ENCODE data around the gene SMOC2.
"Not testable (repeated sequence)": the region's sequence is repeated elsewhere in the genome, so short reads cannot be mapped to it uniquely, and the experiment has no call there.

The SMOC2 gene

GRCh38 chr6:168678588-168678987 is 237.6 kb downstream of the SMOC2 start:
- no peak for DNase-seq (ENCODE audit: low read depth in 2 of 2)

GRCh38 chr6:168681748-168682147 is 240.8 kb downstream of the SMOC2 start:
- DNase-seq (ENCODE audit: low read depth in 2 of 2): no peak

GRCh38 chr6:168683621-168684020 is 242.6 kb downstream of the SMOC2 start:
- DNase-seq (ENCODE audit: low read depth in 2 of 2): no peak

- no peak for DNase-seq (ENCODE audit: low read depth in 2 of 2)
These were observed 243.5 kb downstream of the SMOC2 start for GRCh38 chr6:168684471-168684870.

GRCh38 chr6:168684906-168685305 is 243.9 kb downstream of the SMOC2 start:
- no peak for DNase-seq (ENCODE audit: low read depth in 2 of 2)

- DNase-seq (ENCODE audit: low read depth in 2 of 2): no peak
These were observed 245.2 kb downstream of the SMOC2 start for GRCh38 chr6:168686029-168686738.

GRCh38 chr6:168686831-168687730 is 246.1 kb downstream of the SMOC2 start:
- DNase-seq (ENCODE audit: low read depth in 2 of 2): no peak

GRCh38 chr6:168690271-168690670 is 249.3 kb downstream of the SMOC2 start:
- no peak for DNase-seq (ENCODE audit: low read depth in 2 of 2)

GRCh38 chr6:168691774-168692173 is 250.8 kb downstream of the SMOC2 start:
- no peak for DNase-seq (ENCODE audit: low read depth in 2 of 2)

- no peak for DNase-seq (ENCODE audit: low read depth in 2 of 2)
These were observed 251.4 kb downstream of the SMOC2 start for GRCh38 chr6:168692193-168692914.

- DNase-seq (ENCODE audit: low read depth in 2 of 2): not testable (repeated sequence)
These were observed 251.9 kb downstream of the SMOC2 start for GRCh38 chr6:168692915-168693257.

GRCh38 chr6:168694797-168695196 is 253.8 kb downstream of the SMOC2 start:
- not testable (repeated sequence) for DNase-seq (ENCODE audit: low read depth in 2 of 2)

GRCh38 chr6:168695701-168696100 is 254.7 kb downstream of the SMOC2 start:
- no peak for DNase-seq (ENCODE audit: low read depth in 2 of 2)

- no peak for DNase-seq (ENCODE audit: low read depth in 2 of 2)
These were observed 257.9 kb downstream of the SMOC2 start for GRCh38 chr6:168698923-168699322.

GRCh38 chr6:168699631-168700295 is 258.8 kb downstream of the SMOC2 start:
- no peak for DNase-seq (ENCODE audit: low read depth in 2 of 2)

GRCh38 chr6:168700880-168701279 is 259.9 kb downstream of the SMOC2 start:
- DNase-seq (ENCODE audit: low read depth in 2 of 2): no peak

GRCh38 chr6:168703990-168704389 is 263.0 kb downstream of the SMOC2 start:
- no peak for DNase-seq (ENCODE audit: low read depth in 2 of 2)

GRCh38 chr6:168704678-168705077 is 263.7 kb downstream of the SMOC2 start:
- DNase-seq (ENCODE audit: low read depth in 2 of 2): no peak

GRCh38 chr6:168705271-168705670 is 264.3 kb downstream of the SMOC2 start:
- not testable (repeated sequence) for DNase-seq (ENCODE audit: low read depth in 2 of 2)

- DNase-seq (ENCODE audit: low read depth in 2 of 2): no peak
These were observed 265.6 kb downstream of the SMOC2 start for GRCh38 chr6:168706471-168707177.

- DNase-seq (ENCODE audit: low read depth in 2 of 2): no peak
These were observed 267.5 kb downstream of the SMOC2 start for GRCh38 chr6:168708526-168708925.

Data from stimulated activated CD8-positive, alpha-beta memory T cell treated with anti-CD3 and anti-CD28 coated beads, Interleukin-7, amount 100 ng/mL, for 1 hour (primary cell).